Mesothelial cell of epicardium (in vitro differentiated cells): ENCODE measurements around the gene RAG2. TPM values are rescaled to one million over a fixed set of nuclear protein-coding genes. Genes with fewer than 3 reads are reported as not detected.

ENCODE experiments used
- DNase-seq, 2 experiments: peaks; one replicate each; pipeline ENCODE4 v3.0.0; 2021; ENCODE audit warnings: low spot score in 2 of 2; ENCODE audit not compliant: unreplicated experiment in 2 of 2
- H3K27ac Mint-ChIP-seq: 2 replicates; pipeline ENCODE4 v1.8.0; 2021; ENCODE audit warnings: mixed read lengths
- H3K27me3 Mint-ChIP-seq: 2 replicates; pipeline ENCODE4 v1.8.0; 2021; ENCODE audit warnings: low read depth, mixed read lengths
- H3K36me3 Mint-ChIP-seq: 2 replicates; pipeline ENCODE4 v1.8.0; 2021; ENCODE audit warnings: mixed read lengths
- H3K4me1 Mint-ChIP-seq: 2 replicates; pipeline ENCODE4 v1.8.0; 2021; ENCODE audit warnings: mixed read lengths
- H3K4me3 Mint-ChIP-seq: 2 replicates; pipeline ENCODE4 v1.8.0; 2021; ENCODE audit warnings: mild to moderate bottlenecking, moderate library complexity, mixed read lengths
- H3K9me3 Mint-ChIP-seq: 2 replicates; pipeline ENCODE4 v1.8.0; 2021; ENCODE audit warnings: mixed read lengths
- total RNA-seq: library from RNA; stranded (reverse); gene quantifications from 3 replicates; pipeline ENCODE4 v1.2.1, GENCODE V29; 2021
- TF ChIP-seq, protein P1 (sequence below): fragments of 200-600 bp; sonication (generic); IDR thresholded peaks from one replicate; pipeline ENCODE4 v1.5.0; 2021; ENCODE audit warnings: antibody characterized with exemption; ENCODE audit not compliant: unreplicated experiment

The RAG2 gene
- total RNA-seq, 1 donor from 2014 or later: not detected

DNA sequence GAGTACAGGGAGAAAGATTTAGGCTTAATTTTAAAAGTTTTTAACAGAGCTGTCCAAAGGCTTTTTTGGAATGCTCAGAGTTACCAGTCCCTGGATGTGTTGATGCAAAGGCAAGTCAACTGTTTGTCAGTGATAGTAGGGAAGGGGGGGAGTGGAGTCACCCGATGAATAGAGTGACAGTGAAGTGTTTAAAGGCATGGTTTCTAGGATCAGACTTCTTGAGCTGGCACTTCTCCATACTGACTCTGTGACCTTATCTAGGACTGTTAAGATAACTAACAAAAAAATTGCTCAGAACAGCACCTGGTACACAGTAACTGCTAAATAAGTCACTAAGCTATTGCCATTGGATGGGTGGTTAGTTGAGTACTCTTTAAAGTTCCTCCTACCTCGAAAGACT, 11.3 kb upstream of the RAG2 start:
- peaks cover 8% of the 10 kb centered on the region for H3K36me3 Mint-ChIP-seq
- H3K4me1 Mint-ChIP-seq: peaks cover 11% of the 10 kb centered on the region
- H3K27me3 Mint-ChIP-seq: no peaks in the 10 kb centered on the region
- TF ChIP-seq, protein P1, sequence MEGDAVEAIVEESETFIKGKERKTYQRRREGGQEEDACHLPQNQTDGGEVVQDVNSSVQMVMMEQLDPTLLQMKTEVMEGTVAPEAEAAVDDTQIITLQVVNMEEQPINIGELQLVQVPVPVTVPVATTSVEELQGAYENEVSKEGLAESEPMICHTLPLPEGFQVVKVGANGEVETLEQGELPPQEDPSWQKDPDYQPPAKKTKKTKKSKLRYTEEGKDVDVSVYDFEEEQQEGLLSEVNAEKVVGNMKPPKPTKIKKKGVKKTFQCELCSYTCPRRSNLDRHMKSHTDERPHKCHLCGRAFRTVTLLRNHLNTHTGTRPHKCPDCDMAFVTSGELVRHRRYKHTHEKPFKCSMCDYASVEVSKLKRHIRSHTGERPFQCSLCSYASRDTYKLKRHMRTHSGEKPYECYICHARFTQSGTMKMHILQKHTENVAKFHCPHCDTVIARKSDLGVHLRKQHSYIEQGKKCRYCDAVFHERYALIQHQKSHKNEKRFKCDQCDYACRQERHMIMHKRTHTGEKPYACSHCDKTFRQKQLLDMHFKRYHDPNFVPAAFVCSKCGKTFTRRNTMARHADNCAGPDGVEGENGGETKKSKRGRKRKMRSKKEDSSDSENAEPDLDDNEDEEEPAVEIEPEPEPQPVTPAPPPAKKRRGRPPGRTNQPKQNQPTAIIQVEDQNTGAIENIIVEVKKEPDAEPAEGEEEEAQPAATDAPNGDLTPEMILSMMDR: no peak
- no peaks in the 10 kb centered on the region for H3K9me3 Mint-ChIP-seq
- H3K4me3 Mint-ChIP-seq: no peak overlapping the region
- no peak overlapping the region for H3K27ac Mint-ChIP-seq
- no peak for DNase-seq

GRCh38 chr11:36608491-36609199, 10.6 kb upstream of the RAG2 start:
- DNase-seq: no peak
- peaks cover 11% of the 10 kb centered on the region for H3K4me1 Mint-ChIP-seq
- no peak overlapping the region for H3K27ac Mint-ChIP-seq
- H3K36me3 Mint-ChIP-seq: peaks cover 8% of the 10 kb centered on the region
- no peaks in the 10 kb centered on the region for H3K9me3 Mint-ChIP-seq
- TF ChIP-seq, protein P1: no peak
- H3K27me3 Mint-ChIP-seq: no peaks in the 10 kb centered on the region
- H3K4me3 Mint-ChIP-seq: no peak overlapping the region

DNA sequence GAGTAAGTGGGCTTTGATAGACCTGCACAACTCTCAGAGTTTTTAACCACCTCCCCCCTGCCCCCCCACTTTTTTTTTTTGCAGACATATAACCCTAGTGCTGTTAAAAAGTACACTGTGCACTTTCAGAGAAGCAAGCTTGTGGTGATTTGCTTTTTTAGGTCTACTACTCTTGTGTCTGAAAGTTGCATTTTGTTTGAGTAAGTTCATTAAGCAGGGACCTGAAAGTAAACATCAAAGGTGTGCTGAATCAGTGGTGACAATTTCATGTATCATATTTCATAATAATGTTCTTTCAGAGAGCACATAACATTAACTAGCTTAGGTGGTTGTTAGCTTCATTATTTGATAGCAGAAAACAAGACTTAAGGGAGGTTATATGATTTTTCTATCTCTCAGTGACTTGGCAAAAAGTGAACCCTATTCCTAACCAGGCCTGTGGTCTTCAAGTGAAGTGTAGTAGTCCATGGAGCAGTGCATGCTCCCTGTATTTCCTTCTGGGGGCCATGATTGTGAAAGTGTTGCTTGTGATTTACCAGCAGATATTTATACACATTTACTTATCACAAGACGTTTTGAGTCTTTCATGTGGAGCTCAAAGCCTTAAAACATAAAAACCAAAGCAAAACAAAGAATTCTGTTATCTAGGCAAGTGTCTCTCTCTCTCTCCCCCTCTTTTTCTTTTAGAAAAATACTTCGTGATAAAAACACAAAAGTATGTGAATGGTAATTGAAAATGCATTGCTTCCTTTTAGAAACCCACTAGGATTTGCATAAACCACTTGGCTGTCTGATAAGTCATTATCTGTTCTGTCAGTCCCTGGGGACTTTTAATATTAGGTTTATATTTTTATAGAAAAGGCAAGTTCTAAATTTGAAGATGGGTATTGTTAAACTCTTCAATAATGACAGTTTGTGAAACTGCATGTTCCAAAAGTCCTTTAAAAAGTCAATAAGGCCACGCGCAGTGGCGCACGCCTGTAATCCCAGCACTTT, 7.5 kb upstream of the RAG2 start:
- H3K27ac Mint-ChIP-seq: no peak overlapping the region
- no peaks in the 10 kb centered on the region for H3K27me3 Mint-ChIP-seq
- no peaks in the 10 kb centered on the region for H3K36me3 Mint-ChIP-seq
- TF ChIP-seq, protein P1: no peak
- DNase-seq: no peak
- H3K9me3 Mint-ChIP-seq: no peaks in the 10 kb centered on the region
- H3K4me3 Mint-ChIP-seq: no peak overlapping the region
- H3K4me1 Mint-ChIP-seq: peaks cover 8% of the 10 kb centered on the region

DNA sequence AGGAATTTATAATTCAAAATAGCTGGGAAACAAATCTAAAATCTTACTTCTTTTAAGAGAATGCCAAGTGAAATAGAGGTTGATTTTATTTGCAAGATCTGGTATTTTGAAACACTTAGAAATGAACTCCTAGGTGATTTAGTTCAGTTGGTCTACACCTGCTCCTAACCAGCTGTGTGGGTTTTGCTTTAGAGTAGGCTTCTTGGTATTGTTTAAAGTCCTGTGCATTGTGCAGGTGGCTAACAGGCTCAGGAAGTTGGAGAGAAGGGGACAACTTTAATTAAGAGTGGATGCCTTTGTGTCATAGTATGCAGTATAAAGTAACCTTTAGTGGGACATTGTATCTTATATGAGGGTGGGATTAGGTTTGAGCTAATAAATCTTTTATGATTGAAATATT, 4.1 kb upstream of the RAG2 start:
- Mint-ChIP-seq H3K9me3 (no peaks in the 10 kb centered on the region), H3K4me1 (no peaks in the 10 kb centered on the region), H3K36me3 (peaks cover 1% of the 10 kb centered on the region), H3K4me3 (no peak overlapping the region), H3K27ac (no peak overlapping the region), H3K27me3 (no peaks in the 10 kb centered on the region)
- TF ChIP-seq, protein P1: no peak
- DNase-seq: no peak

DNA sequence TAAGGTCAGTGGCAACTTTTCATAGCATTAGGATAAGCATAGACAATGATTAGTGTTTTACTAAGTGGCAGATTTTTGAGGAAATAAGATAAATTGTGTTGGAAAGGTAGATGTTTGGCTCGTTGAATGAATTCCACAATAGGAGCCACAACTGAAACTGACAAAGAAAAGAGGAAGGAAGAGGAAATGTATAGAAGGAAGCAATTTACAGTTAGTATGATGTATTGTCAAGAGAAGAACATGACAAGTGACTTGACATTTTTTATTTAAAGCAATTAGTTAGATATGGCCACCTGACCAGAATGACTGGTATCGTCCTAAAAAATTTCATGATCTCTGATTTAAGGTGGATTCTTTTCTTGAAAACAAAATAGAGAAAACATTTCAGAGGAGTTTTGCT, 3.1 kb upstream of the RAG2 start:
- no peaks in the 10 kb centered on the region for H3K9me3 Mint-ChIP-seq
- peaks cover 1% of the 10 kb centered on the region for H3K36me3 Mint-ChIP-seq
- H3K4me1 Mint-ChIP-seq: no peaks in the 10 kb centered on the region
- H3K4me3 Mint-ChIP-seq: no peak overlapping the region
- TF ChIP-seq, protein P1: no peak
- no peaks in the 10 kb centered on the region for H3K27me3 Mint-ChIP-seq
- H3K27ac Mint-ChIP-seq: no peak overlapping the region
- no peak for DNase-seq
